Naive thymus-derived CD4-positive, alpha-beta T cell (primary cell): ENCODE measurements around the gene TRIP12. TPM values are rescaled to one million over a fixed set of nuclear protein-coding genes. Genes with fewer than 3 reads are reported as not detected.

Experiments used
- ATAC-seq: fragments of 150-1000 bp; cut with Tn5 transposase; 2 replicates; pipeline ENCODE4 v1.10.0; 2021; ENCODE audit warnings: mild to moderate bottlenecking, moderate library complexity
- CTCF ChIA-PET: fragments of 350-600 bp; sonication (Branson Sonifier 250); formaldehyde crosslinking; loops from one replicate; lab custom pipeline; 2021; ENCODE audit warnings: antibody characterized with exemption; lab: Charles Lee
- POLR2A ChIA-PET: fragments of 350-600 bp; sonication (Branson Sonifier 250); formaldehyde crosslinking; loops from one replicate; lab custom pipeline; 2021; ENCODE audit warnings: antibody characterized with exemption, inconsistent platforms; lab: Charles Lee
- DNase-seq, 9 donors: peaks; one replicate each; pipeline versions ENCODE4 v3.0.0 to v3.0.0-alpha.2; 2020 to 2022; ENCODE audit warnings: mixed read lengths in 1 of 9
- H3K27ac ChIP-seq: one replicate; pipeline ENCODE4 v1.7.0; 2013; ENCODE audit warnings: mild to moderate bottlenecking, low read depth, low read length, moderate library complexity
- H3K27me3 ChIP-seq, 2 donors: one replicate each; pipeline ENCODE4 v1.7.0; 2013; ENCODE audit warnings: low read length in 2 of 2, mild to moderate bottlenecking in 2 of 2, moderate library complexity in 2 of 2; ENCODE audit not compliant: control insufficient read depth in 2 of 2, insufficient read depth in 2 of 2
- H3K36me3 ChIP-seq, 3 experiments: 1 replicate in 2 of 3; 2 replicates in 1 of 3; pipeline ENCODE4 v1.7.0; 2013; ENCODE audit warnings: low read length in 3 of 3, mild to moderate bottlenecking in 3 of 3, moderate library complexity in 1 of 3; ENCODE audit not compliant: insufficient read depth in 3 of 3, control insufficient read depth in 2 of 3
- H3K4me1 ChIP-seq, 2 donors: one replicate each; pipeline ENCODE4 v1.7.0; 2013; ENCODE audit warnings: low read length in 2 of 2, mild to moderate bottlenecking in 2 of 2, moderate library complexity in 1 of 2; ENCODE audit not compliant: control insufficient read depth in 2 of 2, insufficient read depth in 2 of 2
- H3K4me3 ChIP-seq: 2 replicates; pipeline ENCODE4 v1.7.0; 2013; ENCODE audit warnings: mild to moderate bottlenecking, low read length
- H3K9me3 ChIP-seq, 3 experiments: 1 replicate in 2 of 3; 2 replicates in 1 of 3; pipeline ENCODE4 v1.7.0; 2013; ENCODE audit warnings: low read length in 3 of 3; ENCODE audit not compliant: control insufficient read depth in 2 of 3
- H3K27ac Mint-ChIP-seq, 9 donors: one replicate each; pipeline ENCODE4 v1.8.0; 2020 to 2022; ENCODE audit warnings: mixed read lengths in 9 of 9, mild to moderate bottlenecking in 8 of 9, moderate library complexity in 5 of 9, inconsistent platforms in 2 of 9
- H3K27me3 Mint-ChIP-seq, 5 donors: one replicate each; pipeline ENCODE4 v1.8.0; 2021 to 2022; ENCODE audit warnings: mixed read lengths in 5 of 5, mild to moderate bottlenecking in 1 of 5
- H3K36me3 Mint-ChIP-seq, 5 donors: one replicate each; pipeline ENCODE4 v1.8.0; 2020 to 2022; ENCODE audit warnings: mixed read lengths in 5 of 5, mild to moderate bottlenecking in 3 of 5, inconsistent platforms in 1 of 5
- H3K4me1 Mint-ChIP-seq, 7 donors: one replicate each; pipeline ENCODE4 v1.8.0; 2020 to 2022; ENCODE audit warnings: mixed read lengths in 7 of 7, mild to moderate bottlenecking in 3 of 7, inconsistent platforms in 1 of 7
- H3K4me3 Mint-ChIP-seq, 10 donors: one replicate each; pipeline ENCODE4 v1.8.0; 2020 to 2022; ENCODE audit warnings: mild to moderate bottlenecking in 10 of 10, mixed read lengths in 10 of 10, moderate library complexity in 6 of 10, inconsistent platforms in 2 of 10
- H3K9me3 Mint-ChIP-seq, 11 donors: one replicate each; pipeline ENCODE4 v1.8.0; 2020 to 2022; ENCODE audit warnings: mixed read lengths in 11 of 11, mild to moderate bottlenecking in 4 of 11, inconsistent platforms in 1 of 11, moderate library complexity in 1 of 11
- intact Hi-C, 2 donors: fragments of 100-400 bp; cut with micrococcal nuclease; formaldehyde crosslinking; loops; one replicate each; pipeline ENCODE4 v1.15.1; 2023
- polyA plus RNA-seq, 2 donors: library from polyadenylated mRNA; unstranded; fragments of 300-500 nt; fragmentation: Illumina TruSeq; gene quantifications; one replicate each; pipeline ENCODE4 v1.2.3, GENCODE V29; 2021
- total RNA-seq, 6 experiments: library from RNA in 5 of 6; stranded (reverse) in 5 of 6; gene quantifications; 1 replicate in 5 of 6; 2 replicates in 1 of 6; pipeline ENCODE4 v1.2.3 and lab custom pipeline; 2021 to 2026

TRIP12 gene
- total and polyA plus RNA-seq, 7 experiments from 2014 or later, result 34.8 to 247 (median 224) TPM

GRCh38 chr2:229914171-229914570 lies 7.6 kb downstream of the TRIP12 start:
- no peak for DNase-seq
- intact Hi-C loops, result loop anchor here in 1 of 2 donors (5.0 kb wide), 1 partner anchor 132 kb away; no protein-coding TSS in a partner anchor
- Histone ChIP-seq H3K4me1 (peaks cover 30 to 31% of the 10 kb centered on the region in 2 donors), H3K27me3 (no peaks in the 10 kb centered on the region), H3K36me3 (peaks cover 0 to 5% (median 3%) of the 10 kb centered on the region in 3 experiments), H3K27ac (no peak overlapping the region), H3K9me3 (no peaks in the 10 kb centered on the region), H3K4me3 (no peak overlapping the region)
- Mint-ChIP-seq H3K4me3 (peak overlapping the region in 2 of 10 donors; percentile 32 to 39), H3K27me3 (no peaks in the 10 kb centered on the region), H3K36me3 (peaks cover 7 to 18% (median 14%) of the 10 kb centered on the region in 5 donors), H3K4me1 (peaks cover 49 to 88% (median 76%) of the 10 kb centered on the region in 7 donors), H3K27ac (peak overlapping the region in 6 of 9 donors; percentile 0 to 64 (median 46)), H3K9me3 (peaks cover 0 to 3% (median 0%) of the 10 kb centered on the region in 11 donors)
- ATAC-seq, result no peak
- ChIA-PET POLR2A (no interaction called here), CTCF (interaction anchor here (1.7 kb wide), 1 partner anchor 133 kb away, joined by 4 read pairs; no protein-coding TSS in a partner anchor)

- Mint-ChIP-seq H3K4me1 (peaks cover 35 to 68% (median 59%) of the 10 kb centered on the region in 7 donors), H3K4me3 (peak overlapping the region in 7 of 10 donors; percentile 8 to 65 (median 14)), H3K36me3 (peaks cover 3 to 14% (median 4%) of the 10 kb centered on the region in 5 donors), H3K27ac (peak overlapping the region; percentile 5 to 84 (median 56)), H3K27me3 (no peaks in the 10 kb centered on the region), H3K9me3 (no peaks in the 10 kb centered on the region)
- H3K27me3 ChIP-seq, result no peaks in the 10 kb centered on the region
- peak; percentile 79 for ATAC-seq
- ChIA-PET CTCF (interaction anchor here (0.5 to 2.1 kb wide), 12 partner anchors 9 to 1224 kb away, joined by 3 to 19 read pairs (median 5); no protein-coding TSS in a partner anchor), POLR2A (interaction anchor here (0.7 to 2.2 kb wide), 5 partner anchors 9 to 76 kb away, joined by 3 to 8 read pairs (median 4); partner anchors contain the start of genes FBXO36 and TRIP12)
- no peaks in the 10 kb centered on the region for H3K9me3 ChIP-seq
- DNase-seq, result peak in 6 of 9 donors; percentile 10 to 36 (median 28)
- H3K36me3 ChIP-seq, result peaks cover 0 to 14% (median 8%) of the 10 kb centered on the region in 3 experiments
- peaks cover 13 to 31% of the 10 kb centered on the region in 2 donors for H3K4me1 ChIP-seq
- peak overlapping the region; percentile 12 for H3K27ac ChIP-seq
- intact Hi-C loops, result loop anchor here (1.0 to 5.0 kb wide), 3 partner anchors 9 to 129 kb away; no protein-coding TSS in a partner anchor
- H3K4me3 ChIP-seq, result no peak overlapping the region
Observed at GRCh38 chr2:229910832-229911412, 10.9 kb downstream of the TRIP12 start.

- peaks cover 0 to 14% (median 8%) of the 10 kb centered on the region in 3 experiments for H3K36me3 ChIP-seq
- ChIA-PET POLR2A (interaction anchor here (1.1 to 1.5 kb wide), 2 partner anchors 9 to 58 kb away, joined by 3 to 4 read pairs; no protein-coding TSS in a partner anchor), CTCF (interaction anchor here (0.9 to 3.4 kb wide), 8 partner anchors 34 to 131 kb away, joined by 4 to 19 read pairs (median 8); no protein-coding TSS in a partner anchor)
- peaks cover 4 to 20% (median 6%) of the 10 kb centered on the region in 5 donors for H3K36me3 Mint-ChIP-seq
- peak overlapping the region; percentile 12 for H3K27ac ChIP-seq
- H3K9me3 Mint-ChIP-seq, result no peaks in the 10 kb centered on the region
- peak overlapping the region in 7 of 10 donors; percentile 8 to 65 (median 13) for H3K4me3 Mint-ChIP-seq
- H3K4me1 Mint-ChIP-seq, result peaks cover 30 to 68% (median 60%) of the 10 kb centered on the region in 7 donors
- H3K4me3 ChIP-seq, result no peak overlapping the region
- intact Hi-C loops, result loop anchor here (1.0 to 5.0 kb wide), 3 partner anchors 10 to 128 kb away; no protein-coding TSS in a partner anchor
- no peaks in the 10 kb centered on the region for H3K27me3 ChIP-seq
- no peak for DNase-seq
- H3K27ac Mint-ChIP-seq, result peak overlapping the region in 8 of 9 donors; percentile 5 to 82 (median 40)
- peaks cover 13 to 31% of the 10 kb centered on the region in 2 donors for H3K4me1 ChIP-seq
- H3K27me3 Mint-ChIP-seq, result no peaks in the 10 kb centered on the region
- ATAC-seq, result peak; percentile 26
- H3K9me3 ChIP-seq, result no peaks in the 10 kb centered on the region
Observed at GRCh38 chr2:229910147-229910831, 11.5 kb downstream of the TRIP12 start.

- Histone ChIP-seq H3K27me3 (no peaks in the 10 kb centered on the region), H3K4me1 (peaks cover 9 to 31% of the 10 kb centered on the region in 2 donors), H3K9me3 (no peaks in the 10 kb centered on the region), H3K27ac (no peak overlapping the region), H3K4me3 (no peak overlapping the region), H3K36me3 (peaks cover 0 to 12% (median 8%) of the 10 kb centered on the region in 3 experiments)
- Mint-ChIP-seq H3K4me3 (no peak overlapping the region), H3K36me3 (peaks cover 4 to 25% (median 13%) of the 10 kb centered on the region in 5 donors), H3K27me3 (no peaks in the 10 kb centered on the region), H3K9me3 (no peaks in the 10 kb centered on the region), H3K4me1 (peaks cover 28 to 71% (median 60%) of the 10 kb centered on the region in 7 donors), H3K27ac (peak overlapping the region in 3 of 9 donors; percentile 14 to 57 (median 31))
- ATAC-seq (no peak), DNase-seq (no peak)
- POLR2A ChIA-PET, result no interaction called here
- CTCF ChIA-PET, result interaction anchor here (0.8 to 3.4 kb wide), 3 partner anchors 108 to 251 kb away, joined by 7 to 19 read pairs (median 10); no protein-coding TSS in a partner anchor
- intact Hi-C loops, result no loop called here
Observed at GRCh38 chr2:229909090-229909489, 12.7 kb downstream of the TRIP12 start.

- H3K27ac ChIP-seq, result no peak overlapping the region
- Mint-ChIP-seq H3K4me3 (peak overlapping the region in 1 of 10 donors; percentile 27), H3K27ac (peak overlapping the region in 4 of 9 donors; percentile 21 to 51 (median 31)), H3K36me3 (peaks cover 6 to 36% (median 18%) of the 10 kb centered on the region in 5 donors), H3K9me3 (peaks cover 0 to 4% (median 0%) of the 10 kb centered on the region in 11 donors), H3K4me1 (peaks cover 28 to 61% (median 54%) of the 10 kb centered on the region in 7 donors), H3K27me3 (no peaks in the 10 kb centered on the region)
- peaks cover 7 to 18% of the 10 kb centered on the region in 2 donors for H3K4me1 ChIP-seq
- H3K36me3 ChIP-seq, result peaks cover 7 to 18% (median 9%) of the 10 kb centered on the region in 3 experiments
- H3K27me3 ChIP-seq, result no peaks in the 10 kb centered on the region
- H3K9me3 ChIP-seq, result no peaks in the 10 kb centered on the region
- ChIA-PET CTCF (interaction anchor here (0.6 kb wide), 1 partner anchor 72 kb away, joined by 3 read pairs; no protein-coding TSS in a partner anchor), POLR2A (no interaction called here)
- intact Hi-C loops, result loop anchor here in 1 of 2 donors (2.0 kb wide), 1 partner anchor 17 kb away; no protein-coding TSS in a partner anchor
- ATAC-seq (no peak), DNase-seq (no peak)
- no peak overlapping the region for H3K4me3 ChIP-seq
Observed at GRCh38 chr2:229905601-229906000, 16.2 kb downstream of the TRIP12 start.

- Histone ChIP-seq H3K4me1 (peaks cover 3 to 19% of the 10 kb centered on the region in 2 donors), H3K36me3 (peaks cover 6 to 9% (median 9%) of the 10 kb centered on the region in 3 experiments), H3K27ac (no peak overlapping the region), H3K27me3 (no peaks in the 10 kb centered on the region), H3K9me3 (no peaks in the 10 kb centered on the region), H3K4me3 (no peak overlapping the region)
- H3K9me3 Mint-ChIP-seq, result peaks cover 0 to 4% (median 0%) of the 10 kb centered on the region in 11 donors
- POLR2A ChIA-PET, result interaction anchor here (0.6 kb wide), 1 partner anchor 75 kb away, joined by 3 read pairs; no protein-coding TSS in a partner anchor
- peak overlapping the region in 1 of 9 donors; percentile 16 for H3K27ac Mint-ChIP-seq
- ATAC-seq, result no peak
- CTCF ChIA-PET, result no interaction called here
- DNase-seq, result no peak
- intact Hi-C loops, result no loop called here
- H3K27me3 Mint-ChIP-seq, result no peaks in the 10 kb centered on the region
- peaks cover 6 to 44% (median 18%) of the 10 kb centered on the region in 5 donors for H3K36me3 Mint-ChIP-seq
- peak overlapping the region in 2 of 10 donors; percentile 20 to 26 for H3K4me3 Mint-ChIP-seq
- peaks cover 29 to 73% (median 65%) of the 10 kb centered on the region in 7 donors for H3K4me1 Mint-ChIP-seq
Observed at GRCh38 chr2:229903037-229903436, 18.8 kb downstream of the TRIP12 start.
